Activated CD4-positive, CD25-positive, alpha-beta regulatory T cell treated with anti-CD3 and anti-CD28 coated beads, Interleukin-2, amount 50 U/mL, for 16 hours (primary cell): ENCODE measurements around the gene SCFD2.
"Not testable (repeated sequence)": the region's sequence is repeated elsewhere in the genome, so short reads cannot be mapped to it uniquely, and the experiment has no call there.

Source experiments
- DNase-seq: peaks from one replicate; pipeline ENCODE4 v3.0.0-alpha.2; 2020; ENCODE audit warnings: low read depth, low spot score

Gene SCFD2

GRCh38 chr4:53013873-53014775 is 351.7 kb downstream of the SCFD2 start:
- DNase-seq: no peak

GRCh38 chr4:53012738-53013137 is 353.1 kb downstream of the SCFD2 start:
- DNase-seq: no peak

- no peak for DNase-seq
These were observed 354.5 kb downstream of the SCFD2 start for GRCh38 chr4:53011259-53011905.

DNA sequence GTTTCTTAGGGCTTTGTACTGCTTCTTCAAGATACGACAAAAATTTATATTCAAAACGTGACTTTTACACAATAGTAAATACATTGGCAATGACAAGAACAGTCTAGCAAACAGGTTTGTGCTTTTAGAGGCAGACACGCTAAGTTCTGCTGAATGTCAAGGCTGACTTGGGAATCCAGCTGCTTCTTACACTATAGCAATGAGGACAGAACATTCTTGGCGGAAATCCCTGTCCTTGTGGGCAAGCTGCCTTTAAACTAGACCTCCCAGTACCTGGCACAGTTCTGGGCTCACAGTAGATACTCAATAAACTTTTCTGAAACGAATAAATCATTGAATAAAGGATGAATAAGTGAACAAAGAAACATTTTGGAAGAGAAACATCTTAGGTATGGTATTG is 355.5 kb downstream of the SCFD2 start:
- no peak for DNase-seq

- DNase-seq: no peak
These were observed 356.0 kb downstream of the SCFD2 start for GRCh38 chr4:53009824-53010223.

DNA sequence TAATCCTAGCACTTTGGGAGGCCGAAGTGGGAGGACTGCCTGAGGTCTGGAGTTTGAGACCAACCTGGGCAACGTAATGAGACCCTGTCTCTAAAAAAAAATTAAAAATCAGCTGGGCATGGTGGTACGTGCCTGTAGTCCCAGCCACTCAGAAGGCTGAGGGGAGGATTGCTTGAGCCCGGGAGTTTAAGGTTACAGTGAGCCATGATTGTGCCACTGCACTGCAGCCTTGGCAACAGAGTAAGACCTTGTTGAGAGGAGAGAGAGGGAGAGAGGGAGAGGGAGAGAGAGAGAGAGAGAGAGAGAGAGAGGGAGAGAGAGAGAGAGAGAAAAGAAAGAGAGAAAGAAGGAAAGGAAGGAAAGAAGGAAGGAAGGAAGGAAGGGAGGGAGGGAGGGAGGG is 358.8 kb downstream of the SCFD2 start:
- DNase-seq: no peak

DNA sequence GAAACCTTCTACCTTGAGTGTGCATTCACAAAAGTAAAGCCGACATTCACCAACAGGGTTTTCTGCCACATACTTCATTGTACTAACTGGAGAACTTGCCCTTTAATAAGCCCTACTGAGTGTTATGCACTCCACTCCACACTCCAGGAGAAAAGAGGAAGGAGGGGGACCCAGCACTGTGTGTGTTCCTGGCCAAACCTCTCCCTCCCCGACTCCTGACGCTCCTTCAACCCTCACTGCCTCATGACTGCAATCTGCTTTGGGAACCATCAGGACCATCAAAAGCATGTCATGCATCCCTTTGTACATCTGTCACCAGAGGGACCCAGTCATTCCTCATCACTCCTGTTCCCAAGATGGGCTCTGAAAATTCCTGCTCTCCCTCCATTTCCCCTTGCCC is 360.1 kb downstream of the SCFD2 start:
- DNase-seq: no peak

DNA sequence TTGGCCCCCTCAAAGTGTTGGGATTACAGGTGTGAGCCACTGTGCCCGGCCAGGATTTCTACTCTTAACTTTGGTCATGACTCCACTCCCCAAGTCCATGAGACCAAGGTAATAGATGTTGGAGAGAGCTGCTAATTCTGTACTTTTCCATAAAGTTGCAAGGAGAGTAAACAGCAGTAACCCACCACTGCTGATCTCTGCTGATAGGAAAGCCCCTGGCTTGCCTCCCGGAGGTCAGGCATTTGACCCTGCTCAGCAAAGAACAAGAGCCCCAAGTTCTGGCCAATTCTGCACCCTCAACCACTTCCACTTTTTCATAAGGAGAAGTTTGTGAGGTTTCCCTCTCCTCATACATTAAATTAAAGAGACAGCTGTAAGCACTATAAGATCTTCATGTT is 360.7 kb downstream of the SCFD2 start:
- no peak for DNase-seq

- DNase-seq: no peak
These were observed 361.2 kb downstream of the SCFD2 start for GRCh38 chr4:53004497-53005148.

- DNase-seq: no peak
These were observed 361.9 kb downstream of the SCFD2 start for GRCh38 chr4:53003959-53004358.

DNA sequence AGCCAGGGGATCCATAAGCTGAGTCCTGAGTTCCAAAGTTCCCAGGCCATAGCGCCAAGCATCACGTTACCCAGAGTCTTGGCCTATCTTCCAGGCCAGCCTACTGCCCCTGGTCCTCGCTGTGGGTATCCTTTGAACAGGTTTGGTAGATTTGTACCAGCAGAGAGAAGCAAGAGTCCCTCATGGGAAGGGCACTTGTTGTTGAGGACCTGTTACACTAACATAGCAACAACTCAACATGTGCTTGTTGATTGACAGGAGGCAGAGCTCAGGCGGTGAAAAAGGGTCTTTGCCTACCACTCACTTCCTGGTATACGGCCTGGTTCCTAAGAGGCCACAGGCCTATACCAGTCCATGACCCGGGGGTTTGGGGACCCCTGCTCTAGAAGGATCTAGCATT is 365.3 kb downstream of the SCFD2 start:
- no peak for DNase-seq

GRCh38 chr4:52999626-53000025 is 366.2 kb downstream of the SCFD2 start:
- DNase-seq: no peak

- no peak for DNase-seq
These were observed 367.4 kb downstream of the SCFD2 start for GRCh38 chr4:52998413-52998812.

DNA sequence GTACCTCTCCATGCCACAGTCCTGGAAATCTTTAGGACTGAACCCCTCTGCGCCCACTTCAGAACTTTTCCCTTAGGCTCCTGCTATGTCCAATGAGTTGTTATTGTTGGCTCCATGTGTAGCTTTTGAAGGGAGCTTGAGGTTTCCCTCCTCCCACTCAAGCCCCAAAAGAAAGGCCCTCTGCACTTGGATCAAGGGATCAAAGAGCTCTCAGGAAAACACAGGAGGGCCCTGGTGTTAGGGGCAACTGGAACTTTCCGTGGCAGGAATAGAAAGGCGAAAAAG is 368.8 kb downstream of the SCFD2 start:
- DNase-seq: no peak

GRCh38 chr4:52996261-52997131 is 369.4 kb downstream of the SCFD2 start:
- no peak for DNase-seq

- DNase-seq: no peak
These were observed 370.4 kb downstream of the SCFD2 start for GRCh38 chr4:52995360-52996030.

DNA sequence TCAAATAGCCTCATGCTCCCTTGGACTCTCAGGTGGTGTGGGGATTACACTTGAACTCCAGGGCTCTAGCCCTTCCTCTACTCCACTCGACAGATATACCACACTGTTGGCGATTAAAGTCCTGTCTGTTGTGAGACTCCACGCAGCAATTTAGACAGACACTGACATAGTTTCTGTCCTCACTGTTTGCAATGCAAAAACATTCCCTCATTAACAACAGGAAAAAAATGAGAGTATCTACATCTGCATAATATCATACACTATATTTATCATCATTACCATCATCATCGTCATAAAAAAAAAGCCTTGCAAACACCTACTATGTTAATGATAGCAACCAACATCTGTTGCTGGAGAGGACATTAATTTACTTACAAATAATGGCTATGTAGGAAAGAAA is 371.3 kb downstream of the SCFD2 start:
- no peak for DNase-seq

DNA sequence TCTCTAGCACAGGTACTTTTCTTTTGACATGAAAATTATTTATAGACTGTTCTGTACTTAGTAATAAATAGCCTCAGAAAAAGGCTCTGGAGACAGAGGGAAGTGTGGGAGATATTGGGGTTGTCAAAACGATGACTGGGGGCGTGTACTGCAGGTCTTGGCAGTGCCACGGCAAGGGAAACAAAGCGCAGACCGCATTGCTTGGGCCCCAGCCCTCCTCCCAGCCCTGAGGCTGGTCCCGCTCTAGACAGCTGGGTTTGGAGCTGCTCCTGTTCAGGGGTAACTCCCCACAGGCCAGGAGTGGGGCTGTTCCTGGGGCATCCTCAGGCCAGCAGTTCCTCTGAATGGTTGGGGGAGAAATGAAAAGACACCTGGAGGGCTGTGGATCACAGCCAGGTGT is 372.1 kb downstream of the SCFD2 start:
- DNase-seq: no peak

DNA sequence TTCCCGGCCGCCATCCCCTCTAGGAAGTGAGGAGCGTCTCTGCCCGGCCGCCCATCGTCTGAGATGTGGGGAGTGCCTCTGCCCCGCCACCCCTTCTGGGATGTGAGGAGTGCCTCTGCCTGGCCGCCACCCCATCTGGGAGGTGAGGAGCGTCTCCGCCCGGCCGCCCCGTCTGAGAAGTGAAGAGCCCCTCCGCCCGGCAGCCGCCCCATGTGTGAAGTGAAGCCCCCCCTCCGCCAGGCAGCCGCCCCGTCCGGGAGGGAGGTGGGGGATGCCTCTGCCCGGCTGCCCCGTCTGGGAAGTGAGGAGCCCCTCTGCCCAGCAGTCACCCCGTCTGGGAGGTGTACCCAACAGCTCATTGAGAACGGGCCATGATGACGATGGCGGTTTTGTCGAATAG is 373.3 kb downstream of the SCFD2 start:
- DNase-seq: not testable (repeated sequence)

DNA sequence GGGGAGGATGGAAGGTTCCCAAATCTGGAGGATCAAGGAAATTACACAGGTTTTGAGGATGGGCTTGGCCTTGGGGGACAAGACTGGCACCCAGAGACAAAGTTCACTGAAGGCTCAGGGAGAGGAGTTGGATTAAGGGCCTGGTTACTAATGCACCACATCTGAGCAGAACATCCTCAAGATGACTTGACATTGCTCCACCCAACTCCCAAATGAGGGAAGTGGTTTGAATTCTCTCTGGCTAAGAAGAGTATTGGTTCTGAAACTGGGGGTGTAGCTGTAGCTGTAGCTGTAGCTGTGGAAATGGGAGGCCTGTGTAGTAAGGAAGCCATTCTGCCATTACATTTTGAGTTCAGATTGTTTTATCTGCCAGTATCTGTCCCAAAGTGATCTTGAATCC is 374.4 kb downstream of the SCFD2 start:
- DNase-seq: no peak

DNA sequence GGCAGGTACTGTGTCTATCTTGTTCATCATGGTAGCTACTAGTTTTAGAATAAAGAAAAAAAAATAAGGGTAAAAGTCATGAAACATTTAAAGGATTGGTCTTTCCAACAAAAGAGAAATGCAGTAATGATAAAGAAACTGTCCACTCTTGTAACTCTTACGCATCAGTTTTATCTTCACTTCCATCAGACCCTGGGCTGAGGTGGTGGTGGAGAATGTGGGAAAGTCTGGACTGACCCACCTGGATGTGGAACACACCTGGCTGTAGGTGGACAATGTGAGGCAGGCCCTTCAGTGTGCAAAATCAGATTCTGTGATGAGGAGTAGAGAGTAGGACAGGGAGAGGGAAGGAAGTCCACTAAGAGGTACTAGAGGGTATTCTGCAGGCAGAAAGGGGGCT is 375.2 kb downstream of the SCFD2 start:
- no peak for DNase-seq
